HG02943 (cell line): Measurements from ENCODE around the gene ZNF541.

Experiments
- ATAC-seq: cut with Tn5 transposase; IDR thresholded peaks from one replicate; pipeline ENCODE4 v1.9.1; 2021; ENCODE audit warnings: mild to moderate bottlenecking, low read depth, moderate library complexity; ENCODE audit not compliant: unreplicated experiment

The ZNF541 gene, protein sequence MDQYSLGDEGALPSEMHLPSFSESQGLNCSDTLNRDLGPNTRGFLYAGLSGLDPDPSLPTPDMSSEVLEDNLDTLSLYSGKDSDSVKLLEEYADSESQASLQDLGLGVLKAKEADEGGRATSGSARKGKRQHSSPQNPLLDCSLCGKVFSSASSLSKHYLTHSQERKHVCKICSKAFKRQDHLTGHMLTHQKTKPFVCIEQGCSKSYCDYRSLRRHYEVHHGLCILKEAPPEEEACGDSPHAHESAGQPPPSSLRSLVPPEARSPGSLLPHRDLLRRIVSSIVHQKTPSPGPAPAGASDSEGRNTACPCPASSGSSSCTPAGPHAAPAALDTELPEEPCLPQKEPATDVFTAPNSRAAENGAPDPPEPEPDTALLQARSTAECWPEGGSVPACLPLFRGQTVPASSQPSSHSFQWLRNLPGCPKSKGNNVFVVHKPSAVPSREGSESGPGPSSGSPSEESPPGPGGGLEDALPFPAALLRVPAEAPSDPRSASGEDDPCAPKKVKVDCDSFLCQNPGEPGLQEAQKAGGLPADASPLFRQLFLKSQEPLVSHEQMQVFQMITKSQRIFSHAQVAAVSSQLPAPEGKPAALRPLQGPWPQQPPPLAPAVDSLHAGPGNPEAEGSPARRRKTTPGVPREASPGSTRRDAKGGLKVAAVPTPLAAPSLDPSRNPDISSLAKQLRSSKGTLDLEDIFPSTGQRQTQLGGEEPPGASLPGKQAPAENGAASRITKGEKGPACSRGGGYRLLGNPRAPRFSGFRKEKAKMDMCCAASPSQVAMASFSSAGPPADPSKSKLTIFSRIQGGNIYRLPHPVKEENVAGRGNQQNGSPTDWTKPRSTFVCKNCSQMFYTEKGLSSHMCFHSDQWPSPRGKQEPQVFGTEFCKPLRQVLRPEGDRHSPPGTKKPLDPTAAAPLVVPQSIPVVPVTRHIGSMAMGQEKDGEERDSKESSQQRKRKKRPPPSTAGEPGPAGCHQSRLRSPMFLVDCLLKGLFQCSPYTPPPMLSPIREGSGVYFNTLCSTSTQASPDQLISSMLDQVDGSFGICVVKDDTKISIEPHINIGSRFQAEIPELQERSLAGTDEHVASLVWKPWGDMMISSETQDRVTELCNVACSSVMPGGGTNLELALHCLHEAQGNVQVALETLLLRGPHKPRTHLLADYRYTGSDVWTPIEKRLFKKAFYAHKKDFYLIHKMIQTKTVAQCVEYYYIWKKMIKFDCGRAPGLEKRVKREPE (N-terminal part only)

DNA sequence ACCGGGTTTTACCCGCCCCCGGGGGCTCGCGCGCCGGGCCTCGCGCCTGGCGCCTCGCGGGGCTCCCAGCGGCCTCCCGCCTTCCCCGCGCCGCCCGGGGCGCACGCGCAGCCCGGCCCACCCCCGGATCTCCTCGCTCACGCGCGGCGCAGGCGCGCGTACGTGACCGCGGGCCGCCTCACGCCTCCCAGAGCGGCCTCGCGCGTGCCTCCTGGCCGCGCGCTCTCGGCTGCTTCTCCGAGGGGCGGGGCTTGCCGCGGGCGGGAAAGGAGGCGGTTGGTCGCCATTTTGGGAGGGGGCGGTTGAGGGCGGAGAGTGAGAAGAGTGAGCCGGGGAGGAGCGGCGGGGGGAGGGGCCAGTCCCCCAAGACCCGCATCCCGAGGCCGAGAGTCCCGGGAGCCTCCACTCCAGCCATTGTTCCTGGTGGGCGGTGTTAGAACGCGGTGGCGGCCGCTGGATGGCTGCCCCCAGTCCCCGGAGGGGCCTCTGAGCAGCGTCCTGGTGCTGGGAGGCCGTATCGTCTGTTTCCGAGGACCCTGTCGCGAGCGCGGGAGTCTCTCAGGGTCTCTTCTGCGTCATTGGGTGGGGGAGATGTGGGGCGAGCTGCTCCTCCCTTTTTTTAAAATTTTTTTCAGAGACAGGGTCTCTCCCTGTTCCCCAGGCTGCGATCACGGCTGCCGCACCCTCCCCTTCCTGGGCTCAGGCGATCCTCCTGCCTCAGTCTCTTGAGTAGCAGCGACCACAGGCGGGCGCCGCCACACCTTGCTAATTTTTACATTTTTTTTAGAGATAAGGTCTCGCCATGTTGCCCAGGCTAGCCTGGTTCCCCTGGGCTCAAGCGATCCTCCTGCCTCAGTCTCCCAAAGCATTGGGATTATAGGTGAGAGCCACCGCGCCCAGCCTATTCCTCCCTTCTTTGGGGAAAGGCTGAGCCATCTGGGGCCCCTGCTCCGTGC, at the start of gene ZNF541:
ZNF541 (minus strand) TSS at position 78 of the 956 bp plus-strand sequence. CDS start 17,292 bp downstream, outside the sequence.
- no peak for ATAC-seq

DNA sequence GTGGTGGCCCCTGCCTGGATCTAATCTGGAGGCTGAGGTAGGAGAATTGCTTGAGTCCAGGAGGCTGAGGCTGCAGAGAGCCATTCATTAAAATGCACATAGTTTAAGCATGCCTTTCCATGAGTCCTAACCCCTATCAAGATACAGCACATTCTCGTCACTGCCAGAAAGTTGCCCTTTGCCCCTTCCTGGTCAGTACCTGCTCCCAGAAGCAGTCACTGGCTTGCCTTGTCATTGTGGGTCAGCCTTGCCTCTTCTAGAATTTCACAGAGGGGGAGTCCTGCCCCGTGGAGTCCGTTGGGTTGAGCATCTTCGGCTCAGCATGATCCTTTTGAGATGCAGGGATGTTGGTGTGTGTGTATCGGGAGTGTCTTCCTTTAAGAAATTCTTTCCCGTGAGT, 46.8 kb upstream of the ZNF541 start:
- no peak for ATAC-seq

DNA sequence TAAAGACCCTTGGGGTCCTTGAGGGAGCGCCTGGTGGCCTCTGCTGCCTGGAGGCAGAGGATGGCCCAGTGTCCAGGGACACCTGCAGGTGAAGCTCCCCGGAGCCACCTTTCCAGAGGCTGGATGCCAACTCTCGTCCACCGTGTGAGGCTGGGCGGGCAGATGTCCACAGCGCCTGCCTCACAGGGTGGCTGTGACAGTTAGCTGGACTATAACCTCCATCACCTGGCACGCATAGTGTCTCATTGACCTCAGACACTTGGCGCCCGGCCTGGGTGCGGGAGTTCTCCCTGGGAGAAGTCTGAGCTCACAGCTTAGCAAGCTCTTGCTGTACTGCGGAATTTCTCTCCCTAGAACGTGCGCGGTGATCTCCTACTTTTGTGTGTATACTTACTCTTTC, 45.8 kb upstream of the ZNF541 start:
- ATAC-seq: no peak

DNA sequence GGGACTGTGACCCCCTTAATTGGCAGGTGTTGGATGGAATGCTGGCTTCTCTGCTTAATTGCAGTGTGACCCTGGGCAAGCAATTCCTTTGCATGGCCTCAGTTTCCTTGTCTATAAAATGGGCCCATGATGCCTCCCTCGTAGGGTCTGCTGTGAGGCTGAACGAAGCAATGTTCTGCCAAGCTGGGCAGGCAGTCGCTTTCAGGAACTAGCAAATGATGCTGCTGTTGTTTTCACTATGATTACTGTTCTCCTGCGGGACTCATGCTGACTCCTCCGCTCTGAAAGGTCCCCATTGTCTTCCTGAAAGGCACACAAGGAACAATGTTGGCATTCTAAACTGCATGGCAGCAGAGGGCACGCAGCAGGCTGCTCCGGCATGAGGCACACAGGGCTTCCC, 42.8 kb upstream of the ZNF541 start:
- no peak for ATAC-seq

DNA sequence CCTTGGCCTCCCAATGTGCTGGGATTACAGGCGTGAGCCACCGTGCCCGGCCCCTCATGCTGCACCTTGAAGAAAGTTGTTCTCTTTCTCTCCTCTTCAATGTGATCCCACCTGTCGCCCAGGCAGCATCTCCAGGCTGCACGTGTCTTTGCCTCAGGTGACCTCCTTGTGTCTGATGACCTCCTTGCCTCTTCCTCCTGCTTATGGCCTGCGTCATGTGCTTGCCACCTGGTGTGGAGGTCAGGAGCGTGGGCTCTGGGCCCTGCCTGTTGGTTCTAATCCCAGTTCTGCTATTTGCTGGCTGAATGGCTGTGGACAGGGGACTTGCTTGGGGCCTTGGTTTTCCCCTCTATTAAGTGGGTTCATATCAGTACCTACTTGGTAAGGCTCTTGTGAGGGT, 42.3 kb upstream of the ZNF541 start:
- no peak for ATAC-seq

DNA sequence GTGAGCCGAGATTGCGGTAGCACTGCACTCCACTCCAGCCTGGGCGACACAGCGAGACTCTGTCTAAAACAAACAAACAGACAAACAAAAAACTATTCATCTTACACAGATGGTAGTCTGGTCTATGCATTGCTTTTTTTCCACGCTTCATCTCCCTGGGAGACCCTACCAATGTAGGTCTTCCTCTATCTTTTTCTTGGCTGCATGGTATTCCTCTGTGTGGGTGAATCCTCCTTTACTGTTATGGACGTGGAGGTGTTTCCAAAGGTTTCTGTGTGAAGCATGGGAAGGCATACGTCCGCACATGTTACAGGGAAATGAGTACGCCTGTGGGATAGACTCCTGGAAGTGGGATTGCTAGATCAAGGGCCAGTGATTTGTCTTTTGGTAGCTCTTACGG, 41.6 kb upstream of the ZNF541 start:
- no peak for ATAC-seq

DNA sequence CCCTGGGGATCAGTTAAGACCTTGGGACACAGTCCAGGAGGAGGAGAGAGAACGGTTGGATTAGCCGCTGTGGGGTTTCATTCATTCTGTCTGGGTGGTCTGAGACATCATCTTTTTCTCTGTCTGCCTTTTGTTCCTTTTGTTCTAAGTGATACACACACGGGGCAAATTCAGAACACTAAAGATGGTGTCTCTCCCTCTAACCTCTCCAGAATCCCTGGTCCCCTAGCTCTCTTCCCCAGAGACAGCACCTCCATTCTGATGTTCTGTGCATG, 41.0 kb upstream of the ZNF541 start:
- no peak for ATAC-seq

DNA sequence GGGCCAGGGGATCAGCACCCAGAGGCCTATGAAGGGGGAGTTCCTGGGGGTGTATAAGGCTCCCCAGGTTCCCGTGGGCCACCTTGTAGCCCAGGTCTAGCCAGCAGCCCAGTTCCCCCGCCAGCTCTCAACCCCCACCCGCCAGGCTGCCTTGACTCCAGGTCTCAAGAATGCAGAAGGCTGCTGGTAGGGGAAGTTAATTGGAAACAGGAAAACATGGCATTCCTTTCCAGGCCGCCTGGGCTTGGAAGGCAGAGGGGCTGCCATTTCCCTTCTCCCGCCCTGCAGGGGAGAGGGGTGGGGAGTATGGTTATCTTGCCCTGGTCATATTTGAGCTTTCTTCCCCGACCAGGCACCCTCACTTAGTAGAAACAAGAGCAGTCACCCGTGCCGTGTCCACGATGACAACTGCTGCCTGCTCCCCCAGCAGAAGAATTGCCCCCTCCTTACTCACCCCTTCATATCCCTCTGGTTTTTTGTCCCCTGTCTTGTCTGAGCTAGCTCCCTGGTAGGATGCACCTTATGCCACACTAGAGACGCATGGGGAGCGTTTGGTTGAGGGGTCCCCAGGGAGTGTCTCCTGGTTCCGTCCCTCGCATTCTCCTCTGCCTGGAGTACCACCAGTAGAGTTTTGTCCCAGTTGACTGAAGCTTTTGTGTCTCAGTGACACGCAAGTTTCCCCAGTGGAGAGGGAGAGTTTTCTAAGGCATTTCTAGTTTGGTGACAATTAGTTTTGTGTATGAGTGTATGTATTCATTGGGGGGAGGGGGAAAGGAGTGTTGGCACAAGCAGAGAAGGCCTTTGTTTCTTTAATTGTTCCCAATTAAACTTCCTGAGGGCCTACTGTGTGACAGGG, 40.4 kb upstream of the ZNF541 start:
- no peak for ATAC-seq

DNA sequence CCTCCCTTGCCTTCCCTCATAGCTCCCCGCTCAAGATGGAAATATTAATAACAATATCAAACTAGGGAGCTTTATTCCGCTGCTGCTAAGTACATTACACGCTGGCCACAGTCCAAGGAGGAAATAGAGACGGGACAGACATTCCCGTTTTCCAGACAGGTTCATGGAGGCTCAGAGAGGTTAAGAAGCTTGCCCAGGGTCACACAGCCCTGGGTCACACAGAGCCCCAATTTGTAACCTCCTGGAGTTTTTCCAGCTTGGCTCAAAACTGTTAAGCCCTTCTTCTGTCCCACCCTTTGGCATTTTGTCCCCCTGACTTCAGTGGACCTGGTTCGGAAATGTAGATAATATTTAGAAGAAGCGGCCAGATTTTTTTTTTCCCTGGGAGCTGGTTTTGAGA, 38.0 kb upstream of the ZNF541 start:
- ATAC-seq: no peak

DNA sequence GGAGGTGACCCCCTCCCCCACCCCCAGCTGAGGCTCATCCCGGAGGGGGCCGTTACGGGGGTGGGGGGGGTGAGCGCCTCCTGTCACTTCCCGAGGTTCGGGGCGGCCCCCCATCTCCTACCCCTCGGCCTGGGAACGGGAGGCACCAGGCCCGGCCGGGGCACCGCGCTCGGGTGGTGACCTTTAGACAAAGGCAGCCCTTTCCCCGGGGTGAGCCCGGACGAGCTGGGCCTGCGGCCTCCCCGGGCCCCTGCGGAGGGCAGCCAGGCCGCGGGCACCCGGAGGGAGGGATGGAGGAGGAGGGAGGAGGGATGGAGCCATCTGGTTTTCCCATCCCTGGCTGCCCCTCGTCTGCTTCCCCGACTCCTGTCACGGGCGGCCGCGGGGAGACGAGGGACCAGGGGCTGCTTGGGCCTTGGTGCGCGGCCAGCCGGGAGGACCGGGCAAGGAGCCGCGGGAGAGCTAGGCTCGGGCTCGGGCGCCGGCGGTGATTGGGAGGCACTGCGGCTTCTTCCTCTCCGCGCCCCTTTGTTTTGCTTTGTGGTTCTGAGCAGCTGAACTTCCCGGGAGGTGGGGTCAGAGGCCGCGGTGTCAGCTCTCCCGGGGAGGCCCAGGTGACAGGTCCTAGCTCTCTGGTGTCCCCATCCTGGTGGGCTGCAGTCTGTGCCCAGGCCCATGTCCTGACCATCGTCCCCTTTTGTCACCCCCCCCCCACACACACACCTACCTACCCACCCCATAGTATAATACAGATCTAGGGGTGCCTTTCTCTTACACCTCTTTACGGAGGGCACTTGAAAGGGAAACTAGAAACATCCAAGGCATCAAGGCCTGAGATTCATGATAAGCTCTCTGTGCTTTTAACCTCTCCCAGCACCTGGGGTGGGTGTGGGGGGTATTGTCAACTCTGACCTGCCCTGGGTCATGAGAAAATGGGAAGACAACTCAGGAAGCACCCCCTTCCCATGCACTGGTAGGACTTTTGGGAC, 37.3 kb upstream of the ZNF541 start:
- ATAC-seq: no peak

DNA sequence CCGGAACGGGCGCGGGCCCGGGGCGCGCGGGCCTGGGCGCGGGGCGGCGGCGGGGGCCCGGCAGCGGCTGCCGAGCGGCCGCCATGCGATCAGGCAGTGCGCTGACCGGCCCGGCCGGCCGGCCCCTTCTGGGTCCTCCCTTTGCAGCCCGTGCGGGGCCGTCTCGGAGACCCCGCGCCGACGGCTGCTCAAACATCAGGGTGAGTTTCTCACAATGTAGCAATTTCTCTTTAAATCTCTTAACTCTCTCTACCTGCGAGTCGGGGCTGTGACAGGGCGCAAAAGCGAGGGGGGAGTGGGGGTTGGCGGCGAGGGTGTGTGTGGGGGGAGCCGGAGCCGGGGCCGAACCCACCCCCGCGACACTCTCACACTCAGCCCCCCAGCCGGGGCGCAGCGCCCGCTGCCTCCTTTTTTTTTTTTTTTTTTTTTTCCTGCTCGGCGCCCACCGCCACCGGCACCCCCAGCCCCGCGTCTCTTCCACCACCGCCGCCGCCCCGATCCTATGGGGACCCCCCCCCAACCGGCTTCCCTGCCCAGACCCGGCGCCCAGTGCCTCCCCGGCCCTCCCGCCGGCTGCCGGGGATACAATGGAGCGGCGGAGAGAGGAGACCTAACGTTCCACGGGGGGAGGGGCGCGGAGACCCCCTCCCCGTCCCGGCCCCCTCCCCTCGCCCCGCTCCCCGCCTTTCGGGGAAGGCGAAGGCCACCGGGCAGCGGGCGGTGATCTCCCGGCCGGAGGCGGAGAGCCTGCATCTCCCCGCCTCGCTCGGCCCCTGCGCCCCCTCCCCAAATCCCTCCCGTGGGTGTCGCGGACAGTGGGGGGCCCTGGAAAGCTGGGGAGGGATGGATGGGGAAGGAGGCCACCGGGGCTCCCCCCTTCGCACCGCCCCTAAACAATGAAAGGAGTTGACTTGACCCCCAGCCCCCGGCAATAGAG, 36.3 kb upstream of the ZNF541 start, which contains the start of gene BICRA:
BICRA (plus strand) TSS at position 166 of the 937 bp plus-strand sequence. CDS start 64,441 bp downstream, outside the sequence.
- ATAC-seq: peak; percentile 45

DNA sequence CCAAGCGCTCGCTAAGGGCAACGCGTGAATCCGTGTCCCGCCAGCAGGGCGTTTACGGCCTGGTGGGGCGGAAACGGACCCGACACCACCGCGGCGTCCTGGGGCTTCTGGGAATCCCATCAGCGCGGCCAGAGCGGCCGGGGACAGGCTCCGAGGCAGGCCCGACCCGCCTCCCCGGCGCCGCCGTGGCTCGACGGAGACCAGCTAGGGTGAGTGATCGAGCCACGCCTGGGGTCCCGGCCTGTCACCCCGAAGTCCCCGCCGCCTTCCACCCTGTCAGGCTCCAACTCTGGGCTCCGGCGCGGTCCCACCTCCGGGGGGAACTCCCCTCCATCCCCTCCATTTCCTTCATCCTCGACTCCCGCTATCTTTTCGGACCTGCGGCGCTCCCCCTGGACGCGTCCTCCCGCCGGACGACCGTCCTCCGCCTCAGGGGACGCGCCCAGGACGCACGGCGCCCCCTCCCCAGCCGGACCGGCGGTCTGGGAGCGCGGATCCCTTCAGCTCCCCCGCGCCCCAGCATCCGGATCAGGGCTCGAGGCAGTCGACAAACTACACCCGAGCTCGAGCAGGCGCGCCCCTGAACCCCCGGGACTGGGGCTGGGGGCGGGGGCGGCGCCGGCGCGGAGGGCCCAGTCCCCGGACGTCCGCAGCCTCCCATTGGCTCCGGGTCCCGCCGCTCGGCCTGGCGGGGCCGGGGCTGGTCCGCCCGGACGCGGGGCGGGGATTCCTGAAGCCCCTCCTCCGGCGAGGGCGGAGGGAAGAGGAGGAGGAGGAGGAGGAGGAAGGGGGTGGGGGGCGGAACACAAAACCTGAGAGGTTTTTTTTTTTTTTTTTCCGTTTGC, 35.3 kb upstream of the ZNF541 start:
- ATAC-seq: peak; percentile 72

DNA sequence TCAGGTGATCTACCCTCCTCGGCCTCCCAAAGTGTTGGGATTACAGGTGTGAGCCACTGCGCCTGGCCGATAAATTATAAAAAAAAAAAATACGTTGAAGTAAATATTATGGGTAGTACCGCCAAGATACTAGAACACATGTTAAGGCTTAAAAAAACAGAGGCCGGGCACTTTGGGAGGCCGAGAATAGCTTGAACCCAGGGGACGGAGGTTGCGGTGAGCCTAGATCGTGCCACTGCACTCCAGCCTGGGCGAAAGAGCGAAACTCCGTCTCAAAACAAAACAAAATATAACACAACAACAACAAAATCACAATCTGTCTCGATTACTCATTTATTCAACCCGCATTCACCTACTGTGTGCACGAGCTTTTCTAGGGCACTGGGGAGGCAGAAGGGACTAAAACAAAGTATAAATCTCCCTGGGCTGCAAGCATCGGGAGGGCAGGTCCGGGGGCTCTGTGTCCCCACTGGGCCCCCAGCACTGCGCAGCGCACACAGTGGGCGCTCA, 34.7 kb upstream of the ZNF541 start:
- no peak for ATAC-seq

DNA sequence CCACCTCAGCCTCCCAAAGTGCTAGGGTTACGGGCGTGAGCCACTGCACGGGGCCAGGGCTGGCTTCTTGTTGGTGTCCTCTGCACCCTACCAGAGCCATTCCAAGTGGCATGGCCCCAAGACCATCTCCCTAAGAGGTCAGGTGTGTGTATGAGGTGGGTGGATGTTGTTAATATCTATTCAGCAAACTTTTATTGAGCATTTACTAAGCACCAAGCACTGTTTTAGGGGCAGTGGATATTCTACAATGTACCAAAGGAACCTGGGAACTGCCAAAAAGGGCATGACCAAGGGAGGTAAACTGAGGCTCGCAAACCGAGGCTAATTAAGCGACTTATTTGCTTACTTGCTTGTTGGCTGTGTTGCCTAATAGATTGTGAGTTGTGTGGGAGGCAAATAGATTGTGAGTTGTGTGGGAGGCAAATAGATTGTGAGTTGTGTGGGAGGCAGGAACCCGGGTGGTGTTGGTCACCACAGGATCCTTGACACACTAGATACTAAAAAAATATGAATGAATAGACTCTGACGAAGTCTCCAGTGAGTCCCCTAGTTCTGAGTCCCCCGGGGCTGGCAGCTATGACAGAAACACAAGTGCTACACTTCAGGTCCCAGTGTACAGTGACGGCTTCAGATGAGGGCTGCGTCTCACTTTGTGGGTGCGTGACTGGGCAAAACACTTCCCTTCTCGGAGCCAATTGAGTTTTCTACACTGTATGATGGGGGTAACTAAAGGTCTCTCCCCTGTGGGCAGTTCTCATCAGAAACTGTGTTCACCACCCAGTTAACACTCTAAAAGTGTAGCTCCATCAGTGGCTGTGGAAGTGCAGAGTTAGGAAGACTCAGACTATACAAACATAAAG, 31.0 kb upstream of the ZNF541 start:
- no peak for ATAC-seq
